ENCODE results near the gene TUBB2A. TPM values are rescaled to one million over a fixed set of nuclear protein-coding genes. Genes with fewer than 3 reads are reported as not detected.
"Not testable (repeated sequence)": the region's sequence is repeated elsewhere in the genome, so short reads cannot be mapped to it uniquely, and the experiment has no call there.

TUBB2A gene
- total RNA-seq, 1 donor from 2014 or later: 72.7 TPM

GRCh38 chr6:3193102-3193849 is 35.9 kb upstream of the TUBB2A start:
- Histone ChIP-seq H3K9me3 (no peaks in the 10 kb centered on the region), H3K36me3 (no peaks in the 10 kb centered on the region), H3K27me3 (no peaks in the 10 kb centered on the region), H3K27ac (no peak overlapping the region), H3K4me1 (no peaks in the 10 kb centered on the region), H3K4me3 (no peak overlapping the region)
- DNase-seq (ENCODE audit: extremely low spot score in 2 of 2): no peak
- no peak for TF ChIP-seq POLR2AphosphoS5 (IDR thresholded peaks at IDR 0.05; ENCODE audit: insufficient read depth in 1 of 2, low read depth in 1 of 2)
- intact Hi-C loops (cut with DNase I): no loop called here

GRCh38 chr6:3190779-3191178 is 33.4 kb upstream of the TUBB2A start:
- Histone ChIP-seq H3K4me1 (no peaks in the 10 kb centered on the region), H3K4me3 (no peak overlapping the region), H3K9me3 (no peaks in the 10 kb centered on the region), H3K27ac (no peak overlapping the region), H3K36me3 (no peaks in the 10 kb centered on the region), H3K27me3 (no peaks in the 10 kb centered on the region)
- intact Hi-C loops (cut with DNase I): no loop called here
- TF ChIP-seq POLR2A (IDR thresholded peaks at IDR 0.05) (no peak), POLR2AphosphoS5 (IDR thresholded peaks at IDR 0.05; ENCODE audit: insufficient read depth in 1 of 2, low read depth in 1 of 2) (no peak), CTCF (IDR thresholded peaks at IDR 0.05) (no peak)
- DNase-seq (ENCODE audit: extremely low spot score in 2 of 2): no peak

- H3K27me3 ChIP-seq: no peaks in the 10 kb centered on the region
- no peak overlapping the region for H3K4me3 ChIP-seq
- no peak overlapping the region for H3K27ac ChIP-seq
- intact Hi-C loops (cut with DNase I): no loop called here
- no peak for DNase-seq (ENCODE audit: extremely low spot score in 2 of 2)
- H3K4me1 ChIP-seq: no peaks in the 10 kb centered on the region
- no peaks in the 10 kb centered on the region for H3K36me3 ChIP-seq
- no peak for TF ChIP-seq POLR2A (IDR thresholded peaks at IDR 0.05)
- TF ChIP-seq POLR2AphosphoS5 (IDR thresholded peaks at IDR 0.05; ENCODE audit: insufficient read depth in 1 of 2, low read depth in 1 of 2): no peak
- TF ChIP-seq CTCF (IDR thresholded peaks at IDR 0.05): no peak
- H3K9me3 ChIP-seq: no peaks in the 10 kb centered on the region
Observed at GRCh38 chr6:3190056-3190455, 32.7 kb upstream of the TUBB2A start.

- H3K9me3 ChIP-seq; H3K36me3 ChIP-seq; intact Hi-C loops (cut with DNase I); H3K4me3 ChIP-seq; DNase-seq (ENCODE audit: extremely low spot score in 2 of 2); H3K27me3 ChIP-seq; H3K4me1 ChIP-seq; H3K27ac ChIP-seq: not testable (repeated sequence)
Observed at GRCh38 chr6:3189192-3189591, 31.8 kb upstream of the TUBB2A start.

- H3K9me3 ChIP-seq: no peaks in the 10 kb centered on the region
- H3K27ac ChIP-seq: no peak overlapping the region
- H3K4me1 ChIP-seq: no peaks in the 10 kb centered on the region
- no peak for TF ChIP-seq POLR2AphosphoS5 (IDR thresholded peaks at IDR 0.05; ENCODE audit: insufficient read depth in 1 of 2, low read depth in 1 of 2)
- no peak for TF ChIP-seq POLR2A (IDR thresholded peaks at IDR 0.05)
- TF ChIP-seq CTCF (IDR thresholded peaks at IDR 0.05): no peak
- intact Hi-C loops (cut with DNase I): no loop called here
- H3K4me3 ChIP-seq: no peak overlapping the region
- DNase-seq (ENCODE audit: extremely low spot score in 2 of 2): no peak
- no peaks in the 10 kb centered on the region for H3K36me3 ChIP-seq
- H3K27me3 ChIP-seq: no peaks in the 10 kb centered on the region
Observed at GRCh38 chr6:3188262-3188661, 30.9 kb upstream of the TUBB2A start.

- intact Hi-C loops (cut with DNase I): no loop called here
- Histone ChIP-seq H3K9me3 (no peaks in the 10 kb centered on the region), H3K4me1 (no peaks in the 10 kb centered on the region), H3K27me3 (no peaks in the 10 kb centered on the region), H3K27ac (no peak overlapping the region), H3K36me3 (no peaks in the 10 kb centered on the region), H3K4me3 (no peak overlapping the region)
- TF ChIP-seq POLR2AphosphoS5 (IDR thresholded peaks at IDR 0.05; ENCODE audit: insufficient read depth in 1 of 2, low read depth in 1 of 2): no peak
- no peak for TF ChIP-seq POLR2A (IDR thresholded peaks at IDR 0.05)
- TF ChIP-seq CTCF (IDR thresholded peaks at IDR 0.05): no peak
- DNase-seq (ENCODE audit: extremely low spot score in 2 of 2): no peak
Observed at GRCh38 chr6:3186974-3187382, 29.6 kb upstream of the TUBB2A start.
